HCT116 (cell line): ENCODE results near the gene GPC5. TPM values are rescaled to one million over a fixed set of nuclear protein-coding genes. Genes with fewer than 3 reads are reported as not detected.

Experiments
- ATAC-seq: fragments of 200-7000 bp; cut with Tn5 transposase; 2 replicates; pipeline ENCODE4 v1.9.1; 2020; ENCODE audit warnings: mild to moderate bottlenecking, moderate library complexity
- BruUV-seq: library from RNA; stranded (reverse); fragments of 400-500 nt; replicated peaks from 2 replicates; lab custom pipeline; 2021; lab: Mats Ljungman, UMichigan
- CTCF ChIA-PET: fragments of 300-600 bp; sonication (Branson Sonifier 250); formaldehyde crosslinking; loops from one replicate; lab custom pipeline; 2021; ENCODE audit warnings: antibody characterized with exemption; lab: Charles Lee
- POLR2A ChIA-PET: fragments of 300-600, 350-600 bp; sonication (Branson Sonifier 250); formaldehyde crosslinking; loops from one replicate; lab custom pipeline; 2021; ENCODE audit warnings: antibody characterized with exemption; lab: Charles Lee
- RAD21 ChIA-PET, 2 experiments: fragments of 300-600 bp; sonication (Branson Sonifier 250); formaldehyde crosslinking; loops; one replicate each; lab custom pipeline; 2023; ENCODE audit warnings: low total read pairs in 2 of 2; ENCODE audit not compliant: uncharacterized antibody in 2 of 2, unreplicated experiment in 2 of 2, low non-redundant PET in 1 of 2; lab: Charles Lee
- DNase-seq: peaks from one replicate; pipeline ENCODE4 v3.0.0-alpha.2; 2010; ENCODE audit warnings: low read depth, low spot score
- H2AFZ ChIP-seq: fragments of 200-600 bp; shearing (Covaris generic), sonication (generic); 2 replicates; pipeline ENCODE4 v1.6.1; 2017; ENCODE audit warnings: low read depth, mixed run types, mixed read lengths, antibody characterized with exemption, low read length; ENCODE audit not compliant: poor library complexity, severe bottlenecking
- H3K27ac ChIP-seq: 2 replicates; pipeline ENCODE4 v1.5.1; 2012; ENCODE audit warnings: low read depth, low read length
- H3K27me3 ChIP-seq: fragments of 200-600 bp; sonication (generic); 2 replicates; pipeline ENCODE4 v1.6.1; 2016; ENCODE audit warnings: mixed run types, low read length, mixed read lengths; ENCODE audit not compliant: insufficient read depth
- H3K36me3 ChIP-seq, 2 experiments: fragments of 200-500 bp in 1 of 2; fragments of 200-600 bp in 1 of 2; sonication (Bioruptor generic) in 1 of 2; sonication (generic) in 1 of 2; 2 replicates each; pipeline versions ENCODE4 v1.5.1 to v1.6.1; 2014 to 2016; ENCODE audit warnings: low read length in 2 of 2, inconsistent platforms in 1 of 2, mixed read lengths in 1 of 2, mixed run types in 1 of 2; ENCODE audit not compliant: insufficient read depth in 2 of 2, control insufficient read depth in 1 of 2
- H3K4me1 ChIP-seq, 2 experiments: fragments of 200-600 bp in 1 of 2; sonication (generic) in 1 of 2; 2 replicates each; pipeline versions ENCODE4 v1.5.1 to v1.6.1; 2012 to 2017; ENCODE audit warnings: low read length in 2 of 2, inconsistent platforms in 1 of 2, mild to moderate bottlenecking in 1 of 2, mixed read lengths in 1 of 2, mixed run types in 1 of 2, moderate library complexity in 1 of 2; ENCODE audit not compliant: insufficient read depth in 2 of 2, control insufficient read depth in 1 of 2
- H3K4me2 ChIP-seq: fragments of 200-600 bp; sonication (generic); 2 replicates; pipeline ENCODE4 v1.6.1; 2017; ENCODE audit warnings: mixed run types, low read length, mixed read lengths
- H3K4me3 ChIP-seq, 2 experiments: fragments of 200-600 bp in 1 of 2; sonication (generic) in 1 of 2; replicated peaks in 1 of 2; 2 replicates each; pipeline ENCODE4 v1.5.1; 2011 to 2016; ENCODE audit warnings: low read length in 2 of 2, control low read depth in 1 of 2, low read depth in 1 of 2, mild to moderate bottlenecking in 1 of 2, mixed read lengths in 1 of 2, mixed run types in 1 of 2
- H3K79me2 ChIP-seq: fragments of 200-600 bp; sonication (generic); 2 replicates; pipeline ENCODE4 v1.6.1; 2017; ENCODE audit warnings: mild to moderate bottlenecking, mixed run types, low read length, moderate library complexity, mixed read lengths; ENCODE audit not compliant: insufficient read depth
- H3K9ac ChIP-seq: fragments of 200-600 bp; sonication (generic); 2 replicates; pipeline ENCODE4 v1.6.1; 2016; ENCODE audit warnings: low read length, mixed read lengths
- H3K9me2 ChIP-seq: fragments of 200-600 bp; sonication (generic), shearing (Covaris generic); 2 replicates; pipeline ENCODE4 v1.6.1; 2017; ENCODE audit warnings: mixed run types, mild to moderate bottlenecking, moderate library complexity; ENCODE audit not compliant: insufficient read depth
- H3K9me3 ChIP-seq, 2 experiments: fragments of 200-500 bp in 1 of 2; fragments of 200-600 bp in 1 of 2; sonication (Bioruptor generic) in 1 of 2; sonication (generic) in 1 of 2; 2 replicates each; pipeline ENCODE4 v1.6.1; 2014 to 2017; ENCODE audit warnings: low read length in 2 of 2, mixed read lengths in 2 of 2, inconsistent platforms in 1 of 2, low read depth in 1 of 2, mild to moderate bottlenecking in 1 of 2, mixed run types in 1 of 2, moderate library complexity in 1 of 2; ENCODE audit not compliant: control insufficient read depth in 1 of 2, insufficient read depth in 1 of 2
- H4K20me1 ChIP-seq: fragments of 200-600 bp; sonication (generic), shearing (Covaris generic); 2 replicates; pipeline ENCODE4 v1.6.1; 2017; ENCODE audit warnings: mixed run types, mild to moderate bottlenecking, moderate library complexity; ENCODE audit not compliant: insufficient read depth
- CBX3 ChIP-seq: IDR thresholded peaks from 2 replicates; pipeline ENCODE4 v1.6.1; 2012; ENCODE audit warnings: low read depth
- CTCF ChIP-seq, 3 experiments: fragments of 200-600 bp in 1 of 3; sonication (generic) in 1 of 3; IDR thresholded peaks in 2 of 3; conservative IDR thresholded peaks in 1 of 3; 2 replicates each; pipeline ENCODE4 v1.5.1; 2012 to 2017; ENCODE audit warnings: low read depth in 2 of 3, low read length in 2 of 3, antibody characterized with exemption in 1 of 3, borderline replicate concordance in 1 of 3, control low read depth in 1 of 3, mild to moderate bottlenecking in 1 of 3, mixed read lengths in 1 of 3, mixed run types in 1 of 3, moderate library complexity in 1 of 3; ENCODE audit not compliant: insufficient read depth in 1 of 3
- EGR1 ChIP-seq: IDR thresholded peaks from 2 replicates; pipeline ENCODE4 v1.6.1; 2012; ENCODE audit warnings: low read depth
- ELF1 ChIP-seq: IDR thresholded peaks from 2 replicates; pipeline ENCODE4 v1.6.1; 2012; ENCODE audit warnings: low read depth, borderline replicate concordance
- EZH2 ChIP-seq: fragments of 200-600 bp; sonication (generic); IDR thresholded peaks from 2 replicates; pipeline ENCODE4 v1.6.1; 2017; ENCODE audit warnings: antibody characterized with exemption, mixed run types
- EZH2phosphoT487 ChIP-seq: fragments of 200-600 bp; IDR thresholded peaks from 2 replicates; pipeline ENCODE4 v1.6.1; 2018; ENCODE audit warnings: antibody characterized with exemption, borderline replicate concordance
- FOSL1 ChIP-seq: IDR thresholded peaks from 2 replicates; pipeline ENCODE4 v1.6.1; 2012; ENCODE audit warnings: low read depth
- MAX ChIP-seq: IDR thresholded peaks from 2 replicates; pipeline ENCODE4 v1.6.1; 2012
- POLR2A ChIP-seq: IDR thresholded peaks from 2 replicates; pipeline ENCODE4 v1.7.0; 2011; ENCODE audit warnings: borderline replicate concordance; ENCODE audit not compliant: insufficient read depth, insufficient read length; ENCODE audit errors: extremely low read depth
- POLR2AphosphoS5 ChIP-seq: IDR thresholded peaks from 2 replicates; pipeline ENCODE4 v1.6.1; 2011; ENCODE audit warnings: mild to moderate bottlenecking, low read depth, low read length, moderate library complexity
- RAD21 ChIP-seq: IDR thresholded peaks from 2 replicates; pipeline ENCODE4 v1.6.1; 2012; ENCODE audit warnings: low read depth, mild to moderate bottlenecking
- SIN3A ChIP-seq: IDR thresholded peaks from 2 replicates; pipeline ENCODE4 v1.6.1; 2012; ENCODE audit warnings: low read depth
- SP1 ChIP-seq: IDR thresholded peaks from 2 replicates; pipeline ENCODE4 v1.6.1; 2012; ENCODE audit warnings: low read depth
- SRF ChIP-seq: IDR thresholded peaks from 2 replicates; pipeline ENCODE4 v1.6.1; 2012; ENCODE audit warnings: low read depth
- YY1 ChIP-seq: IDR thresholded peaks from 2 replicates; pipeline ENCODE4 v1.6.1; 2011; ENCODE audit warnings: low read length, low read depth, moderate library complexity, mild to moderate bottlenecking; ENCODE audit not compliant: insufficient replicate concordance; ENCODE audit errors: extremely low read depth
- ZBTB33 ChIP-seq: IDR thresholded peaks from 2 replicates; pipeline ENCODE4 v1.6.1; 2011; ENCODE audit warnings: mild to moderate bottlenecking, low read length, moderate library complexity; ENCODE audit not compliant: insufficient replicate concordance; ENCODE audit errors: extremely low read depth
- ZFX ChIP-seq: fragments of 450-650 bp; IDR thresholded peaks from 2 replicates; pipeline ENCODE4 v1.6.1; 2017
- ZNF274 ChIP-seq: fragments of 200-500 bp; sonication (Bioruptor generic); IDR thresholded peaks from 2 replicates; pipeline ENCODE4 v1.6.1; 2014; ENCODE audit warnings: mild to moderate bottlenecking, low read depth, low read length, inconsistent platforms
- intact Hi-C: fragments of 100-400 bp; cut with micrococcal nuclease; formaldehyde crosslinking; loops from 2 replicates; pipeline ENCODE4 v1.10.0; 2022
- total RNA-seq: library from RNA; stranded (reverse); gene quantifications from one replicate; pipeline ENCODE4 v1.2.1, GENCODE V29; 2021; ENCODE audit not compliant: unreplicated experiment
- TF ChIP-seq, protein P1 (sequence below): IDR thresholded peaks from 2 replicates; pipeline ENCODE4 v1.6.1; 2012
- TF ChIP-seq, protein P2 (sequence below): IDR thresholded peaks from 2 replicates; pipeline ENCODE4 v1.6.1; 2012; ENCODE audit warnings: low read depth

GPC5 gene
- total RNA-seq, 1 experiment from 2014 or later, result not detected

- intact Hi-C loops, result no loop called here
- no peak overlapping the region for H3K4me3 ChIP-seq
- ChIA-PET RAD21 (no interaction called here), POLR2A (no interaction called here), CTCF (no interaction called here)
- no peak for DNase-seq
- no peak for ATAC-seq
- H3K9me2 ChIP-seq, result no peaks in the 10 kb centered on the region
- BruUV-seq, result no TSS peak
- no peak overlapping the region for H3K27ac ChIP-seq
- H3K4me1 ChIP-seq, result no peaks in the 10 kb centered on the region
- H3K79me2 ChIP-seq, result no peaks in the 10 kb centered on the region
- no peaks in the 10 kb centered on the region for H3K27me3 ChIP-seq
- no peak overlapping the region for H3K9ac ChIP-seq
- H4K20me1 ChIP-seq, result no peaks in the 10 kb centered on the region
- H3K4me2 ChIP-seq, result no peak overlapping the region
- H3K9me3 ChIP-seq, result peaks cover 6 to 15% of the 10 kb centered on the region in 2 experiments; a peak in 2 of 4 replicates
- H3K36me3 ChIP-seq, result no peaks in the 10 kb centered on the region
- TF ChIP-seq EZH2phosphoT487, result no peak
- TF ChIP-seq SP1, result no peak
- TF ChIP-seq MAX, result no peak
- TF ChIP-seq EGR1, result no peak
- no peak for TF ChIP-seq POLR2A
- TF ChIP-seq CBX3, result no peak
- no peak for TF ChIP-seq RAD21
- no peak for TF ChIP-seq CTCF (IDR thresholded peaks at IDR 0.05 in 2 of 3, conservative IDR thresholded peaks at IDR 0.05 in 1 of 3; ENCODE audit: borderline replicate concordance in 1 of 3, insufficient read depth in 1 of 3, low read depth in 2 of 3, low read length in 2 of 3)
- TF ChIP-seq YY1, result no peak
- TF ChIP-seq SRF, result no peak
- no peak for TF ChIP-seq POLR2AphosphoS5
- no peak for TF ChIP-seq ZNF274
- TF ChIP-seq EZH2, result no peak
- TF ChIP-seq, protein P1, sequence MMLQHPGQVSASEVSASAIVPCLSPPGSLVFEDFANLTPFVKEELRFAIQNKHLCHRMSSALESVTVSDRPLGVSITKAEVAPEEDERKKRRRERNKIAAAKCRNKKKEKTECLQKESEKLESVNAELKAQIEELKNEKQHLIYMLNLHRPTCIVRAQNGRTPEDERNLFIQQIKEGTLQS, result no peak
- no peak for TF ChIP-seq SIN3A
- TF ChIP-seq ZFX, result no peak
- no peak for TF ChIP-seq FOSL1
- TF ChIP-seq, protein P2, sequence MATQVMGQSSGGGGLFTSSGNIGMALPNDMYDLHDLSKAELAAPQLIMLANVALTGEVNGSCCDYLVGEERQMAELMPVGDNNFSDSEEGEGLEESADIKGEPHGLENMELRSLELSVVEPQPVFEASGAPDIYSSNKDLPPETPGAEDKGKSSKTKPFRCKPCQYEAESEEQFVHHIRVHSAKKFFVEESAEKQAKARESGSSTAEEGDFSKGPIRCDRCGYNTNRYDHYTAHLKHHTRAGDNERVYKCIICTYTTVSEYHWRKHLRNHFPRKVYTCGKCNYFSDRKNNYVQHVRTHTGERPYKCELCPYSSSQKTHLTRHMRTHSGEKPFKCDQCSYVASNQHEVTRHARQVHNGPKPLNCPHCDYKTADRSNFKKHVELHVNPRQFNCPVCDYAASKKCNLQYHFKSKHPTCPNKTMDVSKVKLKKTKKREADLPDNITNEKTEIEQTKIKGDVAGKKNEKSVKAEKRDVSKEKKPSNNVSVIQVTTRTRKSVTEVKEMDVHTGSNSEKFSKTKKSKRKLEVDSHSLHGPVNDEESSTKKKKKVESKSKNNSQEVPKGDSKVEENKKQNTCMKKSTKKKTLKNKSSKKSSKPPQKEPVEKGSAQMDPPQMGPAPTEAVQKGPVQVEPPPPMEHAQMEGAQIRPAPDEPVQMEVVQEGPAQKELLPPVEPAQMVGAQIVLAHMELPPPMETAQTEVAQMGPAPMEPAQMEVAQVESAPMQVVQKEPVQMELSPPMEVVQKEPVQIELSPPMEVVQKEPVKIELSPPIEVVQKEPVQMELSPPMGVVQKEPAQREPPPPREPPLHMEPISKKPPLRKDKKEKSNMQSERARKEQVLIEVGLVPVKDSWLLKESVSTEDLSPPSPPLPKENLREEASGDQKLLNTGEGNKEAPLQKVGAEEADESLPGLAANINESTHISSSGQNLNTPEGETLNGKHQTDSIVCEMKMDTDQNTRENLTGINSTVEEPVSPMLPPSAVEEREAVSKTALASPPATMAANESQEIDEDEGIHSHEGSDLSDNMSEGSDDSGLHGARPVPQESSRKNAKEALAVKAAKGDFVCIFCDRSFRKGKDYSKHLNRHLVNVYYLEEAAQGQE, result no peak
- TF ChIP-seq ELF1, result no peak
- TF ChIP-seq ZBTB33, result no peak
- H2AFZ ChIP-seq, result no peak overlapping the region
These were observed 494.6 kb downstream of the GPC5 start for GRCh38 chr13:91893040-91893439.
